ENCODE measurements around the gene IQSEC1. TPM values are rescaled to one million over a fixed set of nuclear protein-coding genes. Genes with fewer than 3 reads are reported as not detected.
A peak's percentile ranks its signal among the peaks of the same experiment; 100 is the strongest.

The IQSEC1 gene
- total and polyA plus RNA-seq, 9 of the 15 experiments (the other 6 are each of a cell fraction or from before 2014, with no cell fraction given): 0.56 to 39.0 (median 6.8) TPM

- TF ChIP-seq TBP (optimal IDR thresholded peaks at IDR 0.05; ENCODE audit: low read depth, low read length) (peak; percentile 9), KDM4B (IDR thresholded peaks at IDR 0.05; ENCODE audit: borderline replicate concordance in 2 of 2, low read depth in 1 of 2) (no peak), SPI1 (IDR thresholded peaks at IDR 0.05; ENCODE audit: borderline replicate concordance, low read depth, low read length) (peak; percentile 59), RBM17 (IDR thresholded peaks at IDR 0.05; ENCODE audit: borderline replicate concordance, low read depth, low read length) (no peak), MCM2 (IDR thresholded peaks at IDR 0.05; ENCODE audit: low read depth) (no peak), MCM3 (IDR thresholded peaks at IDR 0.05) (no peak), SREBF1 (IDR thresholded peaks at IDR 0.05; ENCODE audit: borderline replicate concordance, low read depth, low read length) (no peak), ZFP1 (CRISPR knock-in tag; IDR thresholded peaks at IDR 0.05) (no peak), SFPQ (IDR thresholded peaks at IDR 0.05; ENCODE audit: low read depth, low read length) (no peak), SMARCB1 (IDR thresholded peaks at IDR 0.05; ENCODE audit: insufficient read length, low read depth) (no peak), CCNT2 (IDR thresholded peaks at IDR 0.05; ENCODE audit: borderline replicate concordance, extremely low read depth, insufficient read length, low read depth, low read length) (no peak), ZBTB8A (IDR thresholded peaks at IDR 0.05; ENCODE audit: partially characterized antibody) (no peak), ZNF347 (CRISPR knock-in tag; IDR thresholded peaks at IDR 0.05; ENCODE audit: low read depth) (no peak), ZNF217 (CRISPR knock-in tag; IDR thresholded peaks at IDR 0.05) (no peak), PPARD (CRISPR knock-in tag; IDR thresholded peaks at IDR 0.05) (no peak), SRSF7 (optimal IDR thresholded peaks at IDR 0.05; ENCODE audit: low read depth, low read length) (no peak), ASH1L (IDR thresholded peaks at IDR 0.05; ENCODE audit: borderline replicate concordance, low read depth, partially characterized antibody) (no peak), TRIM25 (IDR thresholded peaks at IDR 0.05; ENCODE audit: borderline replicate concordance) (no peak), ZNF184 (CRISPR knock-in tag; IDR thresholded peaks at IDR 0.05) (no peak), ZNF507 (tag; conservative IDR thresholded peaks at IDR 0.05) (no peak), ZNF124 (CRISPR knock-in tag; IDR thresholded peaks at IDR 0.05) (no peak), SNIP1 (IDR thresholded peaks at IDR 0.05; ENCODE audit: low read depth) (no peak), ZSCAN32 (CRISPR knock-in tag; IDR thresholded peaks at IDR 0.05) (no peak), IRF1 (CRISPR knock-in tag; IDR thresholded peaks at IDR 0.05; ENCODE audit: borderline replicate concordance) (no peak)
These were observed 181.0 kb downstream of the IQSEC1 start (continued) for GRCh38 chr3:12891985-12892839.
